Sigmoid colon (tissue), 7 donors: ENCODE data around the gene HILPDA. TPM values are rescaled to one million over a fixed set of nuclear protein-coding genes. Genes with fewer than 3 reads are reported as not detected.

ENCODE experiments used
- DNase-seq: peaks from one replicate; pipeline ENCODE4 v3.0.0-alpha.2; 2019
- H3K27ac ChIP-seq, 4 donors: fragments of 200-600 bp; sonication (generic); one replicate each; pipeline ENCODE4 v1.5.1; 2016 to 2019; ENCODE audit warnings: mild to moderate bottlenecking in 1 of 4
- H3K27me3 ChIP-seq, 3 donors: fragments of 200-600 bp; sonication (generic); one replicate each; pipeline ENCODE4 v1.5.1; 2019; ENCODE audit warnings: mild to moderate bottlenecking in 1 of 3
- H3K36me3 ChIP-seq, 4 donors: fragments of 200-600 bp; sonication (generic); one replicate each; pipeline ENCODE4 v1.5.1; 2016 to 2019
- H3K4me1 ChIP-seq, 4 donors: fragments of 200-600 bp; sonication (generic); one replicate each; pipeline ENCODE4 v1.5.1; 2017 to 2019
- H3K4me3 ChIP-seq, 4 donors: fragments of 200-600 bp; sonication (generic); one replicate each; pipeline ENCODE4 v1.5.1; 2017 to 2019; ENCODE audit warnings: mild to moderate bottlenecking in 2 of 4, moderate library complexity in 1 of 4
- H3K9me3 ChIP-seq, 4 donors: fragments of 200-600 bp in 3 of 4; sonication (generic) in 3 of 4; one replicate each; pipeline versions ENCODE4 v1.5.1 to v1.6.1; 2013 to 2019
- EP300 ChIP-seq, 4 donors: sonication (generic); formaldehyde crosslinking; IDR thresholded peaks; one replicate each; pipeline ENCODE4 v1.6.1; 2017; ENCODE audit warnings: antibody characterized with exemption in 4 of 4
- POLR2A ChIP-seq, 2 donors: fragments of 450-650 bp; IDR thresholded peaks; one replicate each; pipeline ENCODE4 v1.6.1; 2016; ENCODE audit warnings: antibody characterized with exemption in 2 of 2, mild to moderate bottlenecking in 2 of 2, moderate library complexity in 2 of 2
- POLR2AphosphoS5 ChIP-seq, 4 donors: sonication (generic); formaldehyde crosslinking; IDR thresholded peaks; one replicate each; pipeline ENCODE4 v1.6.1; 2017; ENCODE audit warnings: antibody characterized with exemption in 4 of 4
- WGBS, 2 donors: extraction: QIAGEN DNeasy Blood & Tissue Kit; methylation state at CpG; one replicate each; pipeline ENCODE4 v1.1.7; 2013; 5-methylcytosine and 5-hydroxymethylcytosine counted together
- intact Hi-C: fragments of 100-400 bp; cut with DNase I; formaldehyde crosslinking; loops from one replicate; pipeline ENCODE4 v1.15.1; 2023
- polyA plus RNA-seq, 3 donors: library from polyadenylated mRNA; stranded (reverse); fragments of 200-250 nt; gene quantifications; one replicate each; pipeline ENCODE4 v1.2.3, GENCODE V29; 2013
- total RNA-seq, 4 donors: library from RNA; depleted of rRNA; stranded (reverse); fragments of >200 nt; gene quantifications; one replicate each; pipeline ENCODE4 v1.1.0, GENCODE V29; 2016
- TF ChIP-seq, protein P1 (sequence below), 4 experiments: fragments of 450-650 bp in 3 of 4; fragments of 200-600 bp in 1 of 4; IDR thresholded peaks; one replicate each; pipeline ENCODE4 v1.5.1; 2016 to 2019; ENCODE audit warnings: antibody characterized with exemption in 4 of 4, mild to moderate bottlenecking in 3 of 4, moderate library complexity in 2 of 4
- donor health status: healthy with polysubstance abuse.
- donor health status: Bipolar disorder and iron deficiency.
- donor health status: healthy.

HILPDA gene
- total and polyA plus RNA-seq, 7 donors, result 3.6 to 12.8 (median 10.9) TPM

- peaks cover 0 to 25% (median 9%) of the 10 kb centered on the region in 4 donors for H3K4me1 ChIP-seq
- H3K27ac ChIP-seq, result no peak overlapping the region
- no peaks in the 10 kb centered on the region for H3K27me3 ChIP-seq
- H3K4me3 ChIP-seq, result no peak overlapping the region
- DNase-seq, result no peak
- no peaks in the 10 kb centered on the region for H3K9me3 ChIP-seq
- TF ChIP-seq EP300 (IDR thresholded peaks at IDR 0.05), result no peak
- TF ChIP-seq, protein P1, sequence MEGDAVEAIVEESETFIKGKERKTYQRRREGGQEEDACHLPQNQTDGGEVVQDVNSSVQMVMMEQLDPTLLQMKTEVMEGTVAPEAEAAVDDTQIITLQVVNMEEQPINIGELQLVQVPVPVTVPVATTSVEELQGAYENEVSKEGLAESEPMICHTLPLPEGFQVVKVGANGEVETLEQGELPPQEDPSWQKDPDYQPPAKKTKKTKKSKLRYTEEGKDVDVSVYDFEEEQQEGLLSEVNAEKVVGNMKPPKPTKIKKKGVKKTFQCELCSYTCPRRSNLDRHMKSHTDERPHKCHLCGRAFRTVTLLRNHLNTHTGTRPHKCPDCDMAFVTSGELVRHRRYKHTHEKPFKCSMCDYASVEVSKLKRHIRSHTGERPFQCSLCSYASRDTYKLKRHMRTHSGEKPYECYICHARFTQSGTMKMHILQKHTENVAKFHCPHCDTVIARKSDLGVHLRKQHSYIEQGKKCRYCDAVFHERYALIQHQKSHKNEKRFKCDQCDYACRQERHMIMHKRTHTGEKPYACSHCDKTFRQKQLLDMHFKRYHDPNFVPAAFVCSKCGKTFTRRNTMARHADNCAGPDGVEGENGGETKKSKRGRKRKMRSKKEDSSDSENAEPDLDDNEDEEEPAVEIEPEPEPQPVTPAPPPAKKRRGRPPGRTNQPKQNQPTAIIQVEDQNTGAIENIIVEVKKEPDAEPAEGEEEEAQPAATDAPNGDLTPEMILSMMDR (IDR thresholded peaks at IDR 0.05), result peak; percentile 79 to 88 (median 86)
- H3K36me3 ChIP-seq, result no peaks in the 10 kb centered on the region
- WGBS, 2 donors, result 21 to 23% methylated on average over 7 of the region's 7 CpGs
- intact Hi-C loops, result loop anchor here (1.0 kb wide), 1 partner anchor 32 kb away; no protein-coding TSS in a partner anchor
Observed at GRCh38 chr7:128427289-128427891, 28.3 kb upstream of the HILPDA start.

GRCh38 chr7:128430207-128430606, 25.5 kb upstream of the HILPDA start:
- H3K27ac ChIP-seq, result no peak overlapping the region
- DNase-seq, result no peak
- no peaks in the 10 kb centered on the region for H3K36me3 ChIP-seq
- no peaks in the 10 kb centered on the region for H3K27me3 ChIP-seq
- intact Hi-C loops, result no loop called here
- peaks cover 0 to 12% (median 2%) of the 10 kb centered on the region in 4 donors for H3K4me1 ChIP-seq
- 80 to 88% methylated on average over 3 of the region's 3 CpGs for WGBS, 2 donors
- H3K9me3 ChIP-seq, result no peaks in the 10 kb centered on the region
- TF ChIP-seq EP300 (IDR thresholded peaks at IDR 0.05) (no peak), POLR2AphosphoS5 (IDR thresholded peaks at IDR 0.05) (no peak), POLR2A (IDR thresholded peaks at IDR 0.05) (no peak)
- TF ChIP-seq, protein P1 (IDR thresholded peaks at IDR 0.05), result no peak
- H3K4me3 ChIP-seq, result no peak overlapping the region

- 68 to 81% methylated on average over 6 of the region's 6 CpGs for WGBS, 2 donors
- H3K27me3 ChIP-seq, result no peaks in the 10 kb centered on the region
- H3K27ac ChIP-seq, result no peak overlapping the region
- no peak overlapping the region for H3K4me3 ChIP-seq
- no peaks in the 10 kb centered on the region for H3K36me3 ChIP-seq
- intact Hi-C loops, result no loop called here
- peaks cover 0 to 6% (median 0%) of the 10 kb centered on the region in 4 donors for H3K4me1 ChIP-seq
- H3K9me3 ChIP-seq, result no peaks in the 10 kb centered on the region
- DNase-seq, result no peak
- TF ChIP-seq, protein P1 (IDR thresholded peaks at IDR 0.05), result no peak
- TF ChIP-seq POLR2A (IDR thresholded peaks at IDR 0.05) (no peak), POLR2AphosphoS5 (IDR thresholded peaks at IDR 0.05) (no peak), EP300 (IDR thresholded peaks at IDR 0.05) (no peak)
Observed at GRCh38 chr7:128431221-128431620, 24.5 kb upstream of the HILPDA start.

GRCh38 chr7:128431754-128432153, 23.9 kb upstream of the HILPDA start:
- no peak for DNase-seq
- Histone ChIP-seq H3K36me3 (no peaks in the 10 kb centered on the region), H3K9me3 (no peaks in the 10 kb centered on the region), H3K27ac (no peak overlapping the region), H3K4me3 (no peak overlapping the region), H3K4me1 (peaks cover 0 to 6% (median 0%) of the 10 kb centered on the region in 4 donors), H3K27me3 (no peaks in the 10 kb centered on the region)
- intact Hi-C loops, result no loop called here
- no peak for TF ChIP-seq POLR2A (IDR thresholded peaks at IDR 0.05)
- 81 to 87% methylated on average over 2 of the region's 2 CpGs for WGBS, 2 donors

- DNase-seq, result no peak
- TF ChIP-seq EP300 (IDR thresholded peaks at IDR 0.05) (no peak), POLR2AphosphoS5 (IDR thresholded peaks at IDR 0.05) (no peak), POLR2A (IDR thresholded peaks at IDR 0.05) (no peak)
- TF ChIP-seq, protein P1 (IDR thresholded peaks at IDR 0.05), result no peak
- Histone ChIP-seq H3K27ac (no peak overlapping the region), H3K4me3 (no peak overlapping the region), H3K9me3 (no peaks in the 10 kb centered on the region), H3K36me3 (no peaks in the 10 kb centered on the region), H3K4me1 (no peaks in the 10 kb centered on the region), H3K27me3 (no peaks in the 10 kb centered on the region)
- intact Hi-C loops, result no loop called here
- WGBS, 2 donors, result 63 to 80% methylated on average over 4 of the region's 4 CpGs
Observed at GRCh38 chr7:128434413-128435326, 21.0 kb upstream of the HILPDA start.
